ENCODE data around the gene SMIM41.

GRCh38 chr12:52079576-52080402 lies at the start of gene SMIM41:
- TF ChIP-seq ATF3 (IDR thresholded peaks at IDR 0.05) (no peak), CTCF (IDR thresholded peaks at IDR 0.05; ENCODE audit: low read depth, low read length, missing input control) (no peak), YY1 (IDR thresholded peaks at IDR 0.05) (no peak), REST (IDR thresholded peaks at IDR 0.05) (no peak), ZBTB33 (IDR thresholded peaks at IDR 0.05) (no peak), FOXA1 (IDR thresholded peaks at IDR 0.05) (no peak), RAD21 (IDR thresholded peaks at IDR 0.05) (no peak), SP1 (IDR thresholded peaks at IDR 0.05) (no peak), TAF1 (conservative IDR thresholded peaks at IDR 0.05) (no peak), FOXA2 (IDR thresholded peaks at IDR 0.05) (no peak)
